B cell (primary cell): ENCODE measurements around the gene EBPL. TPM values are rescaled to one million over a fixed set of nuclear protein-coding genes. Genes with fewer than 3 reads are reported as not detected.

Experiments
- ATAC-seq: fragments of 200-7000 bp; cut with Tn5 transposase; one replicate; pipeline ENCODE4 v1.10.0; 2021; ENCODE audit warnings: low read depth, mild to moderate bottlenecking, moderate number of reproducible peaks, moderate library complexity
- CTCF ChIA-PET: fragments of 350-600 bp; sonication (Branson Sonifier 250); formaldehyde crosslinking; loops from one replicate; lab custom pipeline; 2021; ENCODE audit warnings: antibody characterized with exemption, inconsistent platforms; lab: Charles Lee
- POLR2A ChIA-PET: fragments of 350-600 bp; sonication (Branson Sonifier 250); formaldehyde crosslinking; loops from one replicate; lab custom pipeline; 2021; ENCODE audit warnings: antibody characterized with exemption; lab: Charles Lee
- DNase-seq: peaks from one replicate; pipeline ENCODE4 v3.0.0; 2013
- H2AFZ ChIP-seq: 2 replicates; pipeline ENCODE4 v1.6.1; 2012; ENCODE audit warnings: mild to moderate bottlenecking, low read depth, low read length; ENCODE audit not compliant: insufficient read depth, poor library complexity, severe bottlenecking
- H3K27ac ChIP-seq, 2 donors: 1 replicate in 1 of 2; 2 replicates in 1 of 2; pipeline ENCODE4 v1.5.1; 2012 to 2013; ENCODE audit warnings: low read length in 2 of 2, mild to moderate bottlenecking in 2 of 2, moderate library complexity in 1 of 2
- H3K27me3 ChIP-seq, 4 experiments: fragments of 200-600 bp in 1 of 4; sonication (generic) in 1 of 4; replicated peaks in 1 of 4; 1 replicate in 2 of 4; 2 replicates in 2 of 4; pipeline versions ENCODE4 v1.6.1 to v1.7.0; 2013 to 2016; ENCODE audit warnings: low read length in 3 of 4, mild to moderate bottlenecking in 2 of 4, mixed read lengths in 1 of 4, moderate library complexity in 1 of 4; ENCODE audit not compliant: insufficient read depth in 4 of 4, control insufficient read depth in 3 of 4; ENCODE audit errors: control extremely low read depth in 1 of 4
- H3K36me3 ChIP-seq, 2 experiments: replicated peaks in 1 of 2; 1 replicate in 1 of 2; 2 replicates in 1 of 2; pipeline versions ENCODE4 v1.6.1 to v1.7.1; 2013; ENCODE audit warnings: low read length in 1 of 2; ENCODE audit not compliant: insufficient read depth in 2 of 2, control insufficient read depth in 1 of 2; ENCODE audit errors: control extremely low read depth in 1 of 2, extremely low read depth in 1 of 2
- H3K4me1 ChIP-seq, 2 donors: fragments of 200-600 bp in 1 of 2; sonication (generic) in 1 of 2; 1 replicate in 1 of 2; 2 replicates in 1 of 2; pipeline versions ENCODE4 v1.5.1 to v1.6.1; 2013 to 2017; ENCODE audit warnings: low read length in 2 of 2; ENCODE audit not compliant: control insufficient read depth in 2 of 2, insufficient read depth in 2 of 2
- H3K4me2 ChIP-seq: replicated peaks from 2 replicates; pipeline ENCODE3; 2012; ENCODE audit warnings: mild to moderate bottlenecking, low read depth, low read length; ENCODE audit not compliant: poor library complexity, severe bottlenecking
- H3K4me3 ChIP-seq, 5 experiments: fragments of 200-600 bp in 1 of 5; sonication (generic) in 1 of 5; 1 replicate in 3 of 5; 2 replicates in 2 of 5; pipeline versions ENCODE4 v1.5.1 to v1.7.0; 2011 to 2016; ENCODE audit warnings: low read length in 4 of 5, mild to moderate bottlenecking in 4 of 5, low read depth in 2 of 5, control low read depth in 1 of 5, moderate library complexity in 1 of 5; ENCODE audit not compliant: insufficient read depth in 1 of 5; ENCODE audit errors: control extremely low read depth in 1 of 5, extremely low read depth in 1 of 5
- H3K79me2 ChIP-seq: fragments of 200-600 bp; sonication (generic); one replicate; pipeline ENCODE4 v1.6.0; 2016; ENCODE audit warnings: low read length; ENCODE audit not compliant: control insufficient read depth, insufficient read depth
- H3K9ac ChIP-seq: fragments of 200-600 bp; sonication (generic); 2 replicates; pipeline ENCODE4 v1.6.1; 2017; ENCODE audit warnings: mild to moderate bottlenecking, low read length, moderate library complexity
- H3K9me3 ChIP-seq, 3 donors: one replicate each; pipeline versions ENCODE4 v1.6.1 to v1.7.1; 2013; ENCODE audit warnings: low read length in 2 of 3; ENCODE audit not compliant: control insufficient read depth in 2 of 3, insufficient read depth in 1 of 3; ENCODE audit errors: control extremely low read depth in 1 of 3
- H4K20me1 ChIP-seq: 2 replicates; pipeline ENCODE4 v1.6.0; 2012; ENCODE audit warnings: mild to moderate bottlenecking, low read length; ENCODE audit not compliant: insufficient read depth, control insufficient read depth, poor library complexity, severe bottlenecking
- H3K27ac Mint-ChIP-seq: one replicate; pipeline ENCODE4 v1.8.0; 2021; ENCODE audit warnings: mixed read lengths
- H3K27me3 Mint-ChIP-seq: one replicate; pipeline ENCODE4 v1.8.0; 2021; ENCODE audit warnings: mixed read lengths
- H3K4me1 Mint-ChIP-seq: one replicate; pipeline ENCODE4 v1.8.0; 2021; ENCODE audit warnings: mixed read lengths
- H3K4me3 Mint-ChIP-seq: one replicate; pipeline ENCODE4 v1.8.0; 2021; ENCODE audit warnings: mixed read lengths
- H3K9me3 Mint-ChIP-seq: one replicate; pipeline ENCODE4 v1.8.0; 2022; ENCODE audit warnings: mixed read lengths; ENCODE audit not compliant: insufficient read depth
- EZH2 ChIP-seq: IDR thresholded peaks from 2 replicates; pipeline ENCODE4 v1.6.1; 2012; ENCODE audit warnings: borderline replicate concordance, low read depth, mild to moderate bottlenecking, moderate library complexity, low read length; ENCODE audit not compliant: insufficient read depth, poor library complexity, severe bottlenecking
- WGBS: methylation state at CpG from one replicate; pipeline ENCODE4 v1.1.5; 2013; ENCODE audit warnings: missing lambda C conversion rate; ENCODE audit not compliant: insufficient coverage; 5-methylcytosine and 5-hydroxymethylcytosine counted together
- intact Hi-C: fragments of 100-400 bp; cut with micrococcal nuclease; formaldehyde crosslinking; loops from one replicate; pipeline ENCODE4 v1.10.0; 2022
- polyA plus RNA-seq: library from polyadenylated mRNA; depleted of rRNA; stranded (reverse); fragments of >200 nt; gene quantifications from 2 replicates; pipeline ENCODE4 v1.2.3, GENCODE V29; 2012
- total RNA-seq, 2 donors: library from RNA; stranded (reverse); fragments of 120-200 nt in 1 of 2; gene quantifications; 1 replicate in 1 of 2; 2 replicates in 1 of 2; pipeline versions ENCODE4 v1.2.3 to v1.2.4, GENCODE V29; 2013 to 2022
- TF ChIP-seq, protein P1 (sequence below): fragments of 200-600 bp; IDR thresholded peaks from one replicate; pipeline ENCODE4 v1.8.0; 2022; ENCODE audit warnings: antibody characterized with exemption, mild to moderate bottlenecking

Gene EBPL
- total and polyA plus RNA-seq, 2 donors (not counting 1 experiment from before 2014, with no cell fraction given) = 16.0 to 20.1 TPM

DNA sequence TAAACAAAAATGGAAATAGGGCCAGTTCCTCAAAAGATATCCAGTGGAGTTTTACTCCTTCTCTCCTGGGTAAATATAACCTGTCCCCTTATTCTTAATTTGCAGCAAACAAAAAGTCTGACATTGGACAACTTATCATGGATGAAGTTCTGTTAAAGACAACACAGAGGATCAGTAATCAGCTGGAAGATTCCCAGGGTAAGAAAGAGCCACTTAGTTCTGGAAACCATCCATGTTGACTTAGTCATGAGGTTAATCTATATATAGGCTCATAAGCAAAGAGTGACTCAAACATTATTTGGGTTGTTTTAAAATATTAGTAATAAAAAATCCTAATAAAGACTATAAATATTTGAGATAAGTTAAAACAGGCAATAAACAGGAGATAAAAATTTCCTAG lies 40.5 kb upstream of the EBPL start:
- Histone ChIP-seq H4K20me1 (no peaks in the 10 kb centered on the region), H3K27ac (no peak overlapping the region), H3K4me2 (no peak overlapping the region), H3K9ac (no peak overlapping the region), H2AFZ (no peak overlapping the region), H3K27me3 (no peaks in the 10 kb centered on the region), H3K4me3 (no peak overlapping the region), H3K9me3 (no peaks in the 10 kb centered on the region), H3K36me3 (peaks cover 2 to 6% of the 10 kb centered on the region in 2 experiments), H3K4me1 (no peaks in the 10 kb centered on the region), H3K79me2 (no peaks in the 10 kb centered on the region)
- intact Hi-C loops = no loop called here
- ATAC-seq = no peak
- H3K27ac Mint-ChIP-seq = no peak overlapping the region
- ChIA-PET CTCF (interaction anchor here (0.6 kb wide), 1 partner anchor 35 kb away, joined by 6 read pairs; no protein-coding TSS in a partner anchor), POLR2A (no interaction called here)
- no peak overlapping the region for H3K4me3 Mint-ChIP-seq
- H3K27me3 Mint-ChIP-seq = no peaks in the 10 kb centered on the region
- TF ChIP-seq, protein P1, sequence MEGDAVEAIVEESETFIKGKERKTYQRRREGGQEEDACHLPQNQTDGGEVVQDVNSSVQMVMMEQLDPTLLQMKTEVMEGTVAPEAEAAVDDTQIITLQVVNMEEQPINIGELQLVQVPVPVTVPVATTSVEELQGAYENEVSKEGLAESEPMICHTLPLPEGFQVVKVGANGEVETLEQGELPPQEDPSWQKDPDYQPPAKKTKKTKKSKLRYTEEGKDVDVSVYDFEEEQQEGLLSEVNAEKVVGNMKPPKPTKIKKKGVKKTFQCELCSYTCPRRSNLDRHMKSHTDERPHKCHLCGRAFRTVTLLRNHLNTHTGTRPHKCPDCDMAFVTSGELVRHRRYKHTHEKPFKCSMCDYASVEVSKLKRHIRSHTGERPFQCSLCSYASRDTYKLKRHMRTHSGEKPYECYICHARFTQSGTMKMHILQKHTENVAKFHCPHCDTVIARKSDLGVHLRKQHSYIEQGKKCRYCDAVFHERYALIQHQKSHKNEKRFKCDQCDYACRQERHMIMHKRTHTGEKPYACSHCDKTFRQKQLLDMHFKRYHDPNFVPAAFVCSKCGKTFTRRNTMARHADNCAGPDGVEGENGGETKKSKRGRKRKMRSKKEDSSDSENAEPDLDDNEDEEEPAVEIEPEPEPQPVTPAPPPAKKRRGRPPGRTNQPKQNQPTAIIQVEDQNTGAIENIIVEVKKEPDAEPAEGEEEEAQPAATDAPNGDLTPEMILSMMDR = no peak
- no peak for TF ChIP-seq EZH2
- no peak for DNase-seq
- no peaks in the 10 kb centered on the region for H3K4me1 Mint-ChIP-seq
- no peaks in the 10 kb centered on the region for H3K9me3 Mint-ChIP-seq

DNA sequence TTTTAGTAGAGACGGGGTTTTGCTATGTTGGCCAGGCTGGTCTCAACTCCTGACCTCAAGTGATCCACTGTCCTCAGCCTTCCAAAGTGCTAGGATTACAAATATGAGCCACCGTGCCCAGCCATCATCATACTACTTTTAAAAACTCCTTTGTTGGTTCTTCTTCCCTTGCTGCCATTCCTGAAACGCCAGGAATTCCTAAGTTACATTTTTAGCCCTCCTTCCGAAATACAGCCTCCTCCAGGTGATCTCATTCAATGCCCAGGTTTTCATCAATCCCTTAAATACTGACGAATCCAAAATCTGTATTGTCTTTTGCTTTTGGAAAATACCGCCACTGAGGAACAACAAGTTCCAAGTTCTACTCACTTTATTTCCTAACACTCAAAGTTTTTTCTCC lies 25.3 kb upstream of the EBPL start:
- no peaks in the 10 kb centered on the region for H3K4me1 Mint-ChIP-seq
- peaks cover 9 to 31% of the 10 kb centered on the region in 2 experiments for H3K36me3 ChIP-seq
- no peak overlapping the region for H3K9ac ChIP-seq
- POLR2A ChIA-PET = no interaction called here
- no peak overlapping the region for H3K27ac Mint-ChIP-seq
- ATAC-seq = no peak
- H3K79me2 ChIP-seq = no peaks in the 10 kb centered on the region
- CTCF ChIA-PET = no interaction called here
- no peaks in the 10 kb centered on the region for H4K20me1 ChIP-seq
- TF ChIP-seq, protein P1 = no peak
- no peak for TF ChIP-seq EZH2
- H3K9me3 Mint-ChIP-seq = peaks cover 5% of the 10 kb centered on the region
- intact Hi-C loops = no loop called here
- H3K27me3 ChIP-seq = no peaks in the 10 kb centered on the region
- peaks cover 2 to 6% (median 5%) of the 10 kb centered on the region in 3 donors for H3K9me3 ChIP-seq
- H3K4me3 ChIP-seq = no peak overlapping the region
- H3K4me2 ChIP-seq = no peak overlapping the region
- no peak overlapping the region for H2AFZ ChIP-seq
- H3K4me1 ChIP-seq = no peaks in the 10 kb centered on the region
- no peak overlapping the region for H3K27ac ChIP-seq
- H3K4me3 Mint-ChIP-seq = no peak overlapping the region
- 98% methylated on average over 6 of the region's 6 CpGs for WGBS
- DNase-seq = no peak
- no peaks in the 10 kb centered on the region for H3K27me3 Mint-ChIP-seq
